ENCODE results near the gene ANXA4.

ANXA4 gene

GRCh38 chr2:69804416-69804815, 62.5 kb downstream of the ANXA4 start:
- no peak overlapping the region for H3K27ac ChIP-seq
- TF ChIP-seq CTCF (conservative IDR thresholded peaks at IDR 0.05), result no peak

GRCh38 chr2:69805887-69806286, 64.0 kb downstream of the ANXA4 start:
- no peak overlapping the region for H3K27ac ChIP-seq
- no peak for TF ChIP-seq CTCF (conservative IDR thresholded peaks at IDR 0.05)

GRCh38 chr2:69807821-69808540, 66.0 kb downstream of the ANXA4 start:
- TF ChIP-seq CTCF (conservative IDR thresholded peaks at IDR 0.05), result no peak
- no peak overlapping the region for H3K27ac ChIP-seq

- no peak for TF ChIP-seq CTCF (conservative IDR thresholded peaks at IDR 0.05)
- H3K27ac ChIP-seq, result no peak overlapping the region
Measured at GRCh38 chr2:69810550-69810949, 68.6 kb downstream of the ANXA4 start.

GRCh38 chr2:69811018-69811417, 69.1 kb downstream of the ANXA4 start:
- TF ChIP-seq CTCF (conservative IDR thresholded peaks at IDR 0.05), result no peak
- no peak overlapping the region for H3K27ac ChIP-seq

GRCh38 chr2:69811591-69811990, 69.7 kb downstream of the ANXA4 start:
- TF ChIP-seq CTCF (conservative IDR thresholded peaks at IDR 0.05), result no peak
- H3K27ac ChIP-seq, result no peak overlapping the region

GRCh38 chr2:69815717-69816116, 73.8 kb downstream of the ANXA4 start:
- no peak overlapping the region for H3K27ac ChIP-seq
- TF ChIP-seq CTCF (conservative IDR thresholded peaks at IDR 0.05), result no peak

Measured in VCaP (cell line).